HEK293 (cell line): ENCODE data around the gene DOCK3.
A peak's percentile ranks its signal among the peaks of the same experiment; 100 is the strongest.

ENCODE experiments used
- CTCF ChIA-PET: fragments of 350-600 bp; formaldehyde crosslinking; extraction: SDS; loops from one replicate; lab custom pipeline; 2021; ENCODE audit warnings: antibody characterized with exemption; lab: Yijun Ruan, JAX
- POLR2A ChIA-PET: fragments of 300-600 bp; formaldehyde crosslinking; extraction: SDS; loops from one replicate; lab custom pipeline; 2020; ENCODE audit warnings: antibody characterized with exemption, inconsistent platforms; lab: Yijun Ruan, JAX
- H3K27ac ChIP-seq: fragments of 200-500 bp; sonication (Bioruptor generic); 2 replicates; pipeline ENCODE4 v1.5.1; 2014; ENCODE audit warnings: low read depth, low read length, control low read depth, inconsistent platforms; ENCODE audit errors: extremely low read depth
- H3K36me3 ChIP-seq, 2 experiments: fragments of 200-500 bp in 1 of 2; sonication (Bioruptor generic) in 1 of 2; 1 replicate in 1 of 2; 2 replicates in 1 of 2; pipeline ENCODE4 v1.5.1; 2014 to 2017; ENCODE audit warnings: inconsistent platforms in 2 of 2, low read length in 2 of 2; ENCODE audit not compliant: control insufficient read depth in 2 of 2, insufficient read depth in 1 of 2
- H3K4me1 ChIP-seq: fragments of 200-500 bp; sonication (Bioruptor generic); 2 replicates; pipeline ENCODE4 v1.5.1; 2014; ENCODE audit warnings: mild to moderate bottlenecking, low read length, inconsistent platforms; ENCODE audit not compliant: control insufficient read depth, insufficient read depth
- H3K4me3 ChIP-seq: 2 replicates; pipeline ENCODE4 v1.5.1; 2011; ENCODE audit warnings: low read depth, mild to moderate bottlenecking, control low read depth, low read length, moderate library complexity
- H3K9me3 ChIP-seq: fragments of 200-500 bp; sonication (Bioruptor generic); 2 replicates; pipeline ENCODE4 v1.5.1; 2014; ENCODE audit warnings: low read depth, low read length, inconsistent platforms; ENCODE audit not compliant: control insufficient read depth, insufficient read depth
- GLIS1 ChIP-seq: fragments of 450-650 bp; formaldehyde crosslinking; IDR thresholded peaks from 2 replicates; pipeline ENCODE4 v1.5.1; 2016; ENCODE audit warnings: missing biosample characterization, missing genetic modification characterization
- KLF1 ChIP-seq: fragments of 450-650 bp; formaldehyde crosslinking; IDR thresholded peaks from 2 replicates; pipeline ENCODE4 v1.5.1; 2016; ENCODE audit warnings: missing biosample characterization, missing genetic modification characterization
- REPIN1 ChIP-seq: fragments of 450-650 bp; formaldehyde crosslinking; IDR thresholded peaks from 2 replicates; pipeline ENCODE4 v1.5.1; 2017; ENCODE audit warnings: missing biosample characterization, missing genetic modification characterization, low read depth
- TRIM28 ChIP-seq: IDR thresholded peaks from 2 replicates; pipeline ENCODE4 v1.6.1; 2011; ENCODE audit warnings: low read length, control low read depth, borderline replicate concordance
- WT1 ChIP-seq: fragments of 450-650 bp; formaldehyde crosslinking; IDR thresholded peaks from 2 replicates; pipeline ENCODE4 v1.5.1; 2016; ENCODE audit warnings: missing biosample characterization, missing genetic modification characterization
- ZBTB1 ChIP-seq: fragments of 450-650 bp; formaldehyde crosslinking; IDR thresholded peaks from 2 replicates; pipeline ENCODE4 v1.5.1; 2016; ENCODE audit warnings: missing biosample characterization, missing genetic modification characterization
- ZIC2 ChIP-seq: fragments of 450-650 bp; formaldehyde crosslinking; IDR thresholded peaks from 2 replicates; pipeline ENCODE4 v1.5.1; 2016; ENCODE audit warnings: missing biosample characterization, missing genetic modification characterization
- ZNF146 ChIP-seq: fragments of 450-650 bp; formaldehyde crosslinking; IDR thresholded peaks from 2 replicates; pipeline ENCODE4 v1.5.1; 2016; ENCODE audit warnings: missing biosample characterization, missing genetic modification characterization
- ZNF174 ChIP-seq: fragments of 450-650 bp; formaldehyde crosslinking; IDR thresholded peaks from 2 replicates; pipeline ENCODE4 v1.5.0; 2017; ENCODE audit warnings: missing biosample characterization, mild to moderate bottlenecking, missing genetic modification characterization
- ZNF221 ChIP-seq: fragments of 450-650 bp; formaldehyde crosslinking; IDR thresholded peaks from 2 replicates; pipeline ENCODE4 v1.5.1; 2017; ENCODE audit warnings: missing biosample characterization, missing genetic modification characterization, borderline replicate concordance
- ZNF24 ChIP-seq: fragments of 450-650 bp; formaldehyde crosslinking; IDR thresholded peaks from 2 replicates; pipeline ENCODE4 v1.5.1; 2016; ENCODE audit warnings: missing biosample characterization, missing genetic modification characterization
- ZNF248 ChIP-seq: fragments of 450-650 bp; formaldehyde crosslinking; IDR thresholded peaks from 2 replicates; pipeline ENCODE4 v1.5.1; 2017; ENCODE audit warnings: missing biosample characterization, missing genetic modification characterization
- ZNF292 ChIP-seq: fragments of 450-650 bp; formaldehyde crosslinking; IDR thresholded peaks from 2 replicates; pipeline ENCODE4 v1.5.1; 2016; ENCODE audit warnings: low read depth, missing biosample characterization, missing genetic modification characterization, borderline replicate concordance
- ZNF354C ChIP-seq: fragments of 450-650 bp; formaldehyde crosslinking; IDR thresholded peaks from 2 replicates; pipeline ENCODE4 v1.5.1; 2016; ENCODE audit warnings: missing biosample characterization, missing genetic modification characterization, low read depth, borderline replicate concordance
- ZNF549 ChIP-seq: fragments of 450-650 bp; IDR thresholded peaks from 2 replicates; pipeline ENCODE4 v1.5.1; 2018; ENCODE audit warnings: missing biosample characterization, missing genetic modification characterization, mild to moderate bottlenecking, inconsistent platforms, moderate library complexity
- ZNF600 ChIP-seq: fragments of 450-650 bp; formaldehyde crosslinking; IDR thresholded peaks from 2 replicates; pipeline ENCODE4 v1.5.1; 2016; ENCODE audit warnings: missing biosample characterization, missing genetic modification characterization
- ZNF624 ChIP-seq: fragments of 450-650 bp; formaldehyde crosslinking; IDR thresholded peaks from 2 replicates; pipeline ENCODE4 v1.5.1; 2017; ENCODE audit warnings: missing biosample characterization, missing genetic modification characterization
- ZNF658 ChIP-seq: fragments of 450-650 bp; formaldehyde crosslinking; IDR thresholded peaks from 2 replicates; pipeline ENCODE4; 2016; ENCODE audit warnings: missing biosample characterization, missing genetic modification characterization
- TF ChIP-seq, protein P1 (sequence below): fragments of 450-650 bp; formaldehyde crosslinking; IDR thresholded peaks from 2 replicates; pipeline ENCODE4; 2016; ENCODE audit warnings: missing biosample characterization, missing genetic modification characterization
- TF ChIP-seq, protein P2 (sequence below): fragments of 450-650 bp; formaldehyde crosslinking; IDR thresholded peaks from 2 replicates; pipeline ENCODE4 v1.5.1; 2016; ENCODE audit warnings: missing biosample characterization, missing genetic modification characterization

The DOCK3 gene

DNA sequence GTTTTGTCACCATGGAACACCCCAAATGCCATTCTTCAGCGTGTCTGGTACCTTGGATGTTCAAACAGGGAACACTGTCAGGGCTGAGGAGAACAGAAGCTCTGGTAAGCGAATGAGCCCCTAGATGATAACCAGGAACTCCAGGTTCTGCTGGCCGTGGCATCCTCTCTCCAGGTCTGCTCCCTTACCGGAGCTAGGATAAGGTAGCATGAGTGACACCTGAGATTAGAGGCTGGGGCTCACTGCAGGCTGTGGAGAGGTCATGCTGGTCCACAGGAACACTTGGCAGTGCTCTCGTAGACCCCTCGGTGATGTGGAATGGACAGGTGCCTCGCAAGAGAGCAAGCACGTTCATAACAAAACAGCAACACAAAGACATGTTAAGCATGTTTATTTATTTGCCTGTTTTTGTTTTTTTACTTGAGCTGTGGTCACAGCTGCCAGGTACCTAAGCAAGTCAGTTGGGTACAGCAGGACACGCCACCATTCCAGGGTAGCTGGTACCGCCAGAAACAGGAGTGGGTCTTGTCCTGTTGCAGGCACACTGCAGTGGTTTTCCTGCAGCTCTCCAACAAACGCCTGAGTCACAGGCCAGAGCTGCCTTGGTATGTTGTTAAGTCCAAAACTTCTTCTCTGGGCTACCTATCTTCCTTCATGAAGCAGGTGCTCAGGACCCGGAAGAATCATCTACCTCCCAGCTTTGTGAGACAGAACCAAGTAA lies 720.9 kb downstream of the DOCK3 start:
- Histone ChIP-seq H3K4me1 (no peaks in the 10 kb centered on the region; the same call in 1 of the 2 replicates), H3K27ac (no peak overlapping the region), H3K9me3 (no peaks in the 10 kb centered on the region), H3K4me3 (no peak overlapping the region), H3K36me3 (peaks cover 0 to 80% of the 10 kb centered on the region in 2 experiments; a peak in 2 of 3 replicates)
- POLR2A ChIA-PET: interaction anchor here (0.6 to 1.6 kb wide), 4 partner anchors 12 to 1058 kb away, joined by 3 to 4 read pairs (median 3); partner anchors contain the start of gene MAPKAPK3
- no peak for TF ChIP-seq ZNF292 (tag by site-specific recombination)
- no peak for TF ChIP-seq ZNF549 (tag by site-specific recombination)
- no peak for TF ChIP-seq ZBTB1 (tag by site-specific recombination)
- TF ChIP-seq ZIC2: no peak
- no peak for TF ChIP-seq ZNF354C (tag by site-specific recombination)
- no peak for TF ChIP-seq ZNF174 (tag by site-specific recombination)
- TF ChIP-seq ZNF248: no peak
- TF ChIP-seq ZNF24 (tag by site-specific recombination): no peak
- TF ChIP-seq ZNF624 (tag by site-specific recombination): no peak
- TF ChIP-seq ZNF146 (tag by site-specific recombination): no peak
- TF ChIP-seq, protein P1, sequence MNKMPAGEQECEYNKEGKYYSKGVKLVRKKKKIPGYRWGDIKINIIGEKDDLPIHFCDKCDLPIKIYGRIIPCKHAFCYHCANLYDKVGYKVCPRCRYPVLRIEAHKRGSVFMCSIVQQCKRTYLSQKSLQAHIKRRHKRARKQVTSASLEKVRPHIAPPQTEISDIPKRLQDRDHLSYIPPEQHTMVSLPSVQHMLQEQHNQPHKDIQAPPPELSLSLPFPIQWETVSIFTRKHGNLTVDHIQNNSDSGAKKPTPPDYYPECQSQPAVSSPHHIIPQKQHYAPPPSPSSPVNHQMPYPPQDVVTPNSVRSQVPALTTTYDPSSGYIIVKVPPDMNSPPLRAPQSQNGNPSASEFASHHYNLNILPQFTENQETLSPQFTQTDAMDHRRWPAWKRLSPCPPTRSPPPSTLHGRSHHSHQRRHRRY (tag by site-specific recombination): no peak
- TF ChIP-seq, protein P2, sequence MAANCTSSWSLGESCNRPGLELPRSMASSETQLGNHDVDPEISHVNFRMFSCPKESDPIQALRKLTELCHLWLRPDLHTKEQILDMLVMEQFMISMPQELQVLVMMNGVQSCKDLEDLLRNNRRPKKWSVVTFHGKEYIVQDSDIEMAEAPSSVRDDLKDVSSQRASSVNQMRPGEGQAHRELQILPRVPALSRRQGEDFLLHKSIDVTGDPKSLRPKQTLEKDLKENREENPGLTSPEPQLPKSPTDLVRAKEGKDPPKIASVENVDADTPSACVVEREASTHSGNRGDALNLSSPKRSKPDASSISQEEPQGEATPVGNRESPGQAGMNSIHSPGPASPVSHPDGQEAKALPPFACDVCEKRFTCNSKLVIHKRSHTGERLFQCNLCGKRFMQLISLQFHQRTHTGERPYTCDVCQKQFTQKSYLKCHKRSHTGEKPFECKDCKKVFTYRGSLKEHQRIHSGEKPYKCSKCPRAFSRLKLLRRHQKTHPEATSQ: no peak
- TF ChIP-seq TRIM28: no peak
- CTCF ChIA-PET: interaction anchor here (0.5 to 0.9 kb wide), 4 partner anchors 16 to 144 kb away, joined by 3 read pairs; no protein-coding TSS in a partner anchor

DNA sequence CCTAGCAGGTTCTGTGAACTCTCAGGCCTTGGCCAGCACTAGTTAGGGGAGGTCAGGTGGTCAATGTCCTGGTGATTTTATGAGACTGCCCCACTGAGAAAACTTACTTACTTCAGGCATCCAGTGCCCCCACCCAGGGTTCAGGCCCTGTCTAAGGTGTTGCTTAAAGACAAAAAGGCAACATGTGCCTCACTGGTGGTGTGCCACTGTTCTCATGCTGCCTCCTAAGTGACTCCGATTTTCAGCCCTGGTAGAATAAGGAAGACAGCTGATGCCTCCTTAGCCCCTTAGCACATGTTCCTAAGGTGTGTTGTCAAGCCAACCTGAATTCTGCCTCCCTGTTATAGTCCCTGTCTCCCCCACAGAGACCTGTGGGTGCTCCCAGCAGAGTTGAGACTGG lies 721.7 kb downstream of the DOCK3 start:
- Histone ChIP-seq H3K4me1 (no peaks in the 10 kb centered on the region; the same call in 1 of the 2 replicates), H3K27ac (no peak overlapping the region), H3K36me3 (peaks cover 0 to 84% of the 10 kb centered on the region in 2 experiments; a peak in 2 of 3 replicates), H3K4me3 (no peak overlapping the region), H3K9me3 (no peaks in the 10 kb centered on the region)
- no peak for TF ChIP-seq REPIN1 (tag by site-specific recombination)
- TF ChIP-seq ZNF658: no peak
- TF ChIP-seq GLIS1 (tag by site-specific recombination): 0 out of 2 replicates have a peak, but pooled peaks have one; percentile 16
- no peak for TF ChIP-seq WT1 (tag by site-specific recombination)
- peak; percentile 25; the same call in 1 of the 2 replicates for TF ChIP-seq ZIC2
- TF ChIP-seq KLF1 (tag by site-specific recombination): no peak
- POLR2A ChIA-PET: interaction anchor here (1.2 to 1.6 kb wide), 3 partner anchors 103 to 1059 kb away, joined by 3 to 4 read pairs (median 3); partner anchors contain the start of genes DCAF1 and MAPKAPK3
- CTCF ChIA-PET: no interaction called here

DNA sequence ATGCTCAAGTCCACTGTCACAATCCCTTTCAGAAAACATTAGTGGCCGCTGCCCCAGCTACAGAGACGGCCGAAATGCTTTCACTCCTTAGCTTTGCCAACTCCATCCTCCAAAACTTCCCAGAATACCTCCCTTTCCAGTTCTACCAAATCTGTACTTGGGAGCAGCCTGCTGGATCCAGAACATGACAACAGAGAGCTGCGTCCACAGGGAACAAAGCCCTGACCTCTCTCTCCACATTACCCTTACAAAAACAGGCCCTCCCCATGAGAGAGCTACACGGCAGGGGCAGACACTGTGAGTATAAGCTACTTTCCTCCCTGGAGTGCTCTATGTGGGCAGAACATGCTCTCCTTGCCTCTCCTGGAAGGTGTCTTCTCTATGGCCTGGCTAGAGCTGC lies 722.7 kb downstream of the DOCK3 start:
- ChIA-PET POLR2A (interaction anchor here (1.6 to 2.2 kb wide), 3 partner anchors 12 to 1060 kb away, joined by 3 to 7 read pairs (median 4); partner anchors contain the start of genes DCAF1 and MANF), CTCF (interaction anchor here (1.2 kb wide), 1 partner anchor 37 kb away, joined by 6 read pairs; no protein-coding TSS in a partner anchor)
- TF ChIP-seq ZNF221 (tag by site-specific recombination): no peak
- peak; percentile 66 for TF ChIP-seq ZNF600 (tag by site-specific recombination)
- H3K4me1 ChIP-seq: no peaks in the 10 kb centered on the region; the same call in 1 of the 2 replicates
- H3K4me3 ChIP-seq: no peak overlapping the region
- H3K27ac ChIP-seq: no peak overlapping the region
- no peaks in the 10 kb centered on the region for H3K9me3 ChIP-seq
- peaks cover 0 to 89% of the 10 kb centered on the region in 2 experiments; a peak in 2 of 3 replicates for H3K36me3 ChIP-seq
